Left lobe of liver (tissue), 2 donors: Measurements from ENCODE around the gene SYT7. TPM values are rescaled to one million over a fixed set of nuclear protein-coding genes. Genes with fewer than 3 reads are reported as not detected.

Experiments used
- ATAC-seq: fragments of 200-7000 bp; cut with Tn5 transposase; one replicate; pipeline ENCODE4 v1.9.1; 2020; ENCODE audit warnings: mild to moderate bottlenecking, moderate library complexity
- DNase-seq: peaks from one replicate; pipeline ENCODE4 v3.0.0-alpha.2; 2020; ENCODE audit warnings: low spot score
- total RNA-seq: library from RNA; stranded (reverse); gene quantifications from one replicate; pipeline ENCODE4 v1.2.1, GENCODE V29; 2021
- donor health status: DM: no; HTN: no; CAD: no; lungs with moderate emphysema.
- donor health status: DM: no; HTN: yes; CAD: no.

Gene SYT7
- total RNA-seq, 1 donor from 2014 or later, result 65.6 TPM

DNA sequence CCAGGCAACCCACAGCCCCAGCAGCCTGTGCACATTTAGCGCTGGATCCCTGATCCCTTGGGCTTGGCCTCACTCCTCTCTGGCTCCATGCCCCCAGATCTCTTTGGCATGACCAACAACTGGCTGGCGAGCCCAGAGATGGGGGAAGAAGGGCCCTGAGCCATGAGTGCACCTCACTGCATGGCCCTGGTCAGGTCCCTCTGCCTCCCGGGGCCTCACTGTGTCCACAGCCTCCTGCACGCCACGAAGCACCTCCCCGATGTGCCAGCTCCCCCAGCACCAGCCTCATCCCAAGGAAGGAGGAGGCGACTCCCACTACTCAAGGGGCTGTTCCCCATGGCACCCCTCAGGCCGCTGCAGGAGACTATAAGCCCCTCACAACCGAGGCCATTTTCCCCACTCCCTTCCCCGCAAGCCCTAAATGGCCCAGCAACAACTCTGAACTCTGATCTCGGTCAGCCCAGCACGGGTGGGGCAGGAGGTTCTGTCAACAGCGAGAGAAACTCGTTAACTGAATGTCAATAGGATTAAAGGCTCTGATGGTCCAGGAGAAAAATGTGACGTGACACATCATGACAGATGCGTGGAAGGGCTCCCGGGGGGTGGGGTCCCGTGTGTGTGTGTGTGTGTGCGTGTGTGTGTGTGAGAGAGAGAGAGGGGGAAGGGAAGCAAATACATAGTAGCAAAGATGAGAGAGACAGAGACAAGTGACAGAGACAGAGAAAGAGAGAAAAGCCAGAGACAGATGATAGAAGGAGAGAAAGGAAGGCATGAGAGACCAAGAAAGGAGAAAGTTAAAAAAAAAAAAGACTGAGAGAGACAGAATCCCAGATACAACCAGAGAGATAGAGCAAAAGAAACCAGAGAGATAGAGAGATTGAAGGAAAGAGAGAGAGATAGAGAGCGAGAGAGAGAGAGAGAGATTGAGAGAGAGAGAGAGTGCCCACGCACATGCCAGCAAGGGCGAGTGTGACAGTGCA, 28.4 kb upstream of the SYT7 start:
- peak; percentile 74 for ATAC-seq
- no peak for DNase-seq

GRCh38 chr11:61607920-61608599, 27.2 kb upstream of the SYT7 start:
- ATAC-seq, result no peak
- DNase-seq, result no peak

GRCh38 chr11:61607426-61607825, 26.6 kb upstream of the SYT7 start:
- ATAC-seq, result no peak
- no peak for DNase-seq

- ATAC-seq, result no peak
- no peak for DNase-seq
These were observed 22.8 kb upstream of the SYT7 start for GRCh38 chr11:61603667-61604066.

DNA sequence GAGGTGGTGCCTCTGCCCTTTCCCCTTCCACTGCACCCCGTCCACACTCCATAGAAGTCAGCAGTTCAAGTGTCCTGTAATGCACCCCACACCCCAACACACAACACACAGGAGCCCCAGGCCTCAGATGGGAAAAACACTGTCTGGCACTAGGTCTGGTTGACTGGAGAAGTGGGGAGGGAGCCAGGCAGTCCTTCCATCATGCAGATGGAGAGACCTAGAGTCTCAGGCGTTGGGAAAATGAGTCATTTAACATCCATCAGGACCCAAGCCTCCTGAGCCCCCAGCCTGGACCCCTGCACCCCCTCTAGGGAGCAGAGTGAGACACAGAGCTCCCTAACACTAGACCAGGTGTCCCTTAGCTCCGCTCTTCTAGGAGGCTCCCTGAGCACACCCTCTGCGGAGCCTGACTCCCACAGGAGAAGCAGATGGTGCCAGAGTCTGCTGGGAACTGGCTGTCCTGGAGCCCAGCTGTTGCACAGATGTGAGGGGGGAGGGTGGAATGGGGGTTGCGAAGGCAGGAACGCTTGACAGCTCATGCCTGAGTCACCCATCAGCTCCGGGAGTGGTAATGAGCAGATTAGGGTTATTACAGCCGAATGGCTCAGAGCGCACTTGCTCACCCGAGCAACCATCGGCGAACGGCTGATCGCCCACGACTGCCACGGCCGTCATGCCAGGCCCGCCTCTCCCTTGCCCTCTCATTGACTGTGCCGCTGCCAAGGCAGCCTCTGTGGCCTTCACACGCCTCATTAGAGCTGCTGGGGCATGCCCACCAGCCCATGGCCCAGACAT, 22.1 kb upstream of the SYT7 start:
- DNase-seq (no peak), ATAC-seq (no peak)

DNA sequence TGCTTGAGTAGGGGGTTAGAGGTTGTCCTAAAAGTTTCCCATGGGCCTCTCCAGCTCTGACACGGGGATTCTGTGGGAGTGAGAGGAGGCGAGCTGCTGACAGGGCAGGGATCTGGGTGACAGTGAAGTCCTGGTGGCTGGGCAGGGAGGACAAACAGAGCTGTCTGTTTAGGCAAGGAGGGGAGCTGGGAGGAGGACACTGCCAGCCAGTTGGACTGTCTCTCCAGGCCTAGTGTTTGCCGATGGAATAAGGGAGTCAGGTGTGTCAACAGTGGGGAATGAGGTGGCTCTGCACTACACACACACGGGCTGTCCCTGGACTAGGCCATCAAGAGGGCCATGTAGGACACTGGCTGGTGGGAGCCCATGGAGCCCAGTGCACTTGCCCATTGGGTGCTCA, 20.6 kb upstream of the SYT7 start:
- DNase-seq (no peak), ATAC-seq (peak; percentile 43)

- no peak for ATAC-seq
- no peak for DNase-seq
These were observed 19.3 kb upstream of the SYT7 start for GRCh38 chr11:61599968-61600710.

DNA sequence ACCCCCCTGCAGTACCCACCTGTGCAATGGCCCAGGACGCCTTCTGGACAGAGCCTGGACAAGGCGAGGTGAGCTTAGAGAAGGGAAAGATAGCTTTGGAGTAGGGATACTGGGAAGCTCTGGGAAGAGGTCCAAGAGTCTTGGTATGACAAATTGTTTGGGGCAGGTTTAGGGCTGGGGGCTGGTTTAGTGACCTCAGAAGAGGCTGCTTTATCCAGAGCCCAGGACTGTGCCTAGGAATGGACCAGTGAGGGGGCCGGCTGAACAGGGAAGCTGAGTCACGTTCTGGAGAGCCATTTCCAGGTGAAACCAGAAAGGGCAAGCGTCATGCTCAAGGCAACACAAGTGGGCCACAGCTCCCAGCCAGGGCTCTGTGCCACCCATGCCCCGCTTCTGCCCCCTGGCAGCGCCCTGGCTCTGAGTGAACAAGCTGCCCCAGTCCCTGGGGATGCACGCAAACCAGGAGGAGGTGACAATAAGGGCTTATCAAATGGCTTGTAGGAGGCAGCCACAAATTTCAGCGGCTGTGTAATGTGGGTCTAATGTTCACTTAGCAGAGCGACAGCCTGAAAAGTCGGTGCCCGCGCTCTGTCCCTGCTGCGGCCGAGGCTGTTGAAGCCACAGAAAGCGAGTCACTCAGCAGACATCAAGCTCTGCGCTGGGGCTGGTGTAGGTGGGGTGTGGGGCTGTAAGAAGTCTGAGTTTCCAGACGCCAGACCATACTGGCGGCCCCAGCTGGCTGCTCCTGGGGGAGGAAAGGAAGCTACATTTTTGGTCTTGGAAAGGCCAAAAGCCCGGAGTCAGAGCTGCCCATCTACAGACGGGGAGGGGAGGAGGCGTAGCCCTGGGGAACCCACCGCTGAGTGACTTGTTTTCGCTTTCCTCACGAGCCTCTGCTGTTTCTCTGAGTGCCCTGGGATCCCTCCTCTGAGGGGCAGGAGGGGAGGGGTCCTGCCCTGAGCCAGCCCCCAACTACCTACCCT, 18.3 kb upstream of the SYT7 start:
- no peak for ATAC-seq
- DNase-seq, result no peak

DNA sequence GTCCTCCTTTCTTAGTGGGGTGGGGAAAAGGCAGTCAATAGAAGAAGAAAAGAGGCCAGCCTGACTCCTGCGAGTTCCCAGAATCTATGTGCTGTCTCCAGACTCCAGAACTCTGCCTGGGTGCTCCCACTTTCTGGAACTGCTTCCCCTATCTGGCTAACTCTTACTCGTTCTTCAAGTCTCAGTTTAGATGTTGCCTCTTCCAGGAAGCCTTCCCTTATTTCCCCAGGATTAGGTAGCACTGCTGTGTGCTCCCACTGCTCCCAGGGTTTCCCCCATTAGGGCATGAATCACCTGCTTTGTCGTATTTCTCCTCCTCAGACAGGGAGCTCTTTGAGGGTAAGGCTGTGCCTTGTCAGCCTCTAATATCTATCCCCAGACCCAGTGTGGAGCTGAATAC, 17.5 kb upstream of the SYT7 start:
- DNase-seq, result no peak
- no peak for ATAC-seq

- ATAC-seq, result no peak
- no peak for DNase-seq
These were observed 16.1 kb upstream of the SYT7 start for GRCh38 chr11:61596990-61597389.

- DNase-seq (no peak), ATAC-seq (no peak)
These were observed 15.7 kb upstream of the SYT7 start for GRCh38 chr11:61596542-61596941.

DNA sequence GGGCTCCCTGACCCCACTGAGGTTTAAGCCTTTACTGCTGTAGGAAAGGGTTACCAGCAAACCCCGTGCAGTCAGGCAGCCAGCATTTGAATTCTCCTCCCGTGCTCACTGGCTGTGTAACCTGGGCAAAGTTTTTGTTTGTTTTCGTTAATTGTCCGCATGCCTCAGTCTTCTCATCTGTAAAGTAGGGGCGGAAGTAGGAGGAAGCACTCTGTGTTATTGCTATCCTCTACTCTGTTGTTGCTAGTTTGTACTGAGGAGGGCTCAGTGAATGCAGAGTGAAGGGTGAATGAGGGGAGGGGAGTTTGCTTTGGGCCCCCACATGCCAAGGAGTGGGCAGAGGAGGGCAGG, 14.0 kb upstream of the SYT7 start:
- ATAC-seq (no peak), DNase-seq (no peak)

- no peak for DNase-seq
- no peak for ATAC-seq
These were observed 12.3 kb upstream of the SYT7 start for GRCh38 chr11:61593151-61593550.

GRCh38 chr11:61592176-61592575, 11.3 kb upstream of the SYT7 start:
- no peak for ATAC-seq
- DNase-seq, result no peak

- no peak for DNase-seq
- no peak for ATAC-seq
These were observed 9.1 kb upstream of the SYT7 start for GRCh38 chr11:61589961-61590360.

DNA sequence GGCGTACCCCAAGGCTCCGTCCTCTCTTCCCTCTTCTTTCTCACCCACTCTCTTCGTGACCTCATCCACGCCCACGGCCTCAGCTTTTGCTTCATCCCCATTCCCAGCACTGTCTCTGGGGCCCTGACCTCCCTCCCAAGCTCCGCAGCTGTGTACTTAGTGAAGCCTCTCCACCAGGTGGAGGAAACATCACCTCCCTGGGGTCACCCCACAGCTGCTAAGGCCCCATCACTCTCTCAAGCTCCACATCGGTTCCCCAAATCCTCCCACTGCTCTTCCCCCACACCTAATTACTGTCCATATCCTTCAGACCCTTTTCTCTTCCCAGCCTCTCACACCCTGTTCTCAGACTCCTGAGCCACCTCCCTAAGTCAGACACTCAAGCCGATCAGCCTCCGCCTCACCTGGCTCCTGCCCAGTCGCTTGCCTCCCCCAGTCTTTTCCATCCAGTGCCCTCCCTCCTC, 7.9 kb upstream of the SYT7 start:
- no peak for ATAC-seq
- DNase-seq, result no peak

DNA sequence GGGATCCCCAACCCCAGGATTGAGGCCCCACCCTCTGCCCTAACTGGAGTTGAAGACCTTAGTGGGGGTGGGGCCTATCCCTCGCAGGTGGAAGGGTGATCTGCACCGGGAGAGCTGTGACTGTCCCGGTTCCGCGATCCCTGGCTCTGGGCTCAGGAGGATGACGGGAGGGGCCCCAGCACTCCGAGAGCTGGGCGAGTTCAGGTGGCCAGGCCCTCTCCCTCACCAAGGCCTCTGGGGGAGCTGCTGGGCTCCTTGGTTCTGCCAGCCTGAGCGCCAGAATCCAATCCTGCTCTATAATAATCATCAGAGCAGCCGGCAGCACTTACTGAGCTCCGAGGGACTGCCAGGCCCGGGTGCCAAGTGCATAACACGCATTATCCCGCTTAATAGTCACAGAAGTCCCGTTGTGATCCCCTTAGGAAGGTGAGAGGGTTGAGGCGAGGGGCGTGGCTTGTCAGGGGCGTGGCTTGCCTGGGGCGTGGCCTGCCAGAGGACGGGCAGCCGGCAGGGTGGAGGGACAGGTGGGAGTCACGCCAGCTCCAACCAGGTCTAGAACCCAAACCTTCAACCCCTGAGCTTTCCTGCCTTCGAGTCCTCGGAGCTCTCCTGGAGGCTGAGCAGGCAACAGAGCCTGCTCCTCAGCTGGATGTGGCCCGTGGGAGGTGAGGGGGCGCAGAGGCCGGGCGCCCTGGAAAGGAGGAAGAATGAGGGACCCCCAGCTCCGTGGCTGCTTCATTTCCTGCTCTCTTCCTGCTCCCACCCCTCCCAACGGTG, 7.3 kb upstream of the SYT7 start:
- no peak for DNase-seq

GRCh38 chr11:61587541-61587941, 6.7 kb upstream of the SYT7 start:
- ATAC-seq (peak; percentile 37), DNase-seq (no peak)

More for the DNA sequence above, 7.3 kb upstream of the SYT7 start:
- peak; percentile 63 for ATAC-seq
